GM12878 (cell line): ENCODE results near the gene NTSR1. TPM values are rescaled to one million over a fixed set of nuclear protein-coding genes. Genes with fewer than 3 reads are reported as not detected.

ENCODE experiments used
- ATAC-seq: fragments of 200-7000 bp; cut with Tn5 transposase; 3 replicates; pipeline ENCODE4 v1.9.1; 2020; ENCODE audit warnings: mild to moderate bottlenecking, moderate library complexity
- BruUV-seq: library from RNA; stranded (reverse); fragments of 400-500 nt; replicated peaks from 2 replicates; lab custom pipeline; 2021; lab: Mats Ljungman, UMichigan
- CTCF ChIA-PET: fragments of 300-600 bp; sonication (Branson Sonifier 250); formaldehyde crosslinking; extraction: SDS; loops from one replicate; lab custom pipeline; 2021; ENCODE audit warnings: inconsistent platforms; lab: Yijun Ruan, JAX
- POLR2A ChIA-PET: fragments of 350-600 bp; formaldehyde crosslinking; extraction: SDS; loops from one replicate; lab custom pipeline; 2021; ENCODE audit warnings: inconsistent platforms; lab: Charles Lee
- RAD21 ChIA-PET: fragments of 300-600 bp; sonication (Branson Sonifier 250); formaldehyde crosslinking; loops from one replicate; lab custom pipeline; 2023; ENCODE audit warnings: antibody characterized with exemption; ENCODE audit not compliant: unreplicated experiment; lab: Charles Lee
- SMC1A ChIA-PET: fragments of 300-600 bp; sonication (Branson Sonifier 250); formaldehyde crosslinking; loops from one replicate; lab custom pipeline; 2023; ENCODE audit not compliant: unreplicated experiment, uncharacterized antibody; lab: Charles Lee
- DNase-seq: peaks from one replicate; pipeline ENCODE4 v3.0.0-alpha.2; 2011; ENCODE audit warnings: low read depth, low spot score
- FAIRE-seq: peaks from 3 replicates; lab custom pipeline; 2011; peaks lifted over from hg19 to GRCh38; lab: Jason Lieb, UNC
- H2AFZ ChIP-seq: 2 replicates; pipeline ENCODE4 v1.6.0; 2011; ENCODE audit warnings: low read depth, low read length, control low read depth; ENCODE audit not compliant: control insufficient read depth
- H3K27ac ChIP-seq: 2 replicates; pipeline ENCODE4 v1.5.1; 2011; ENCODE audit warnings: control low read depth; ENCODE audit not compliant: control insufficient read depth, insufficient read depth
- H3K27me3 ChIP-seq, 2 experiments: replicated peaks in 1 of 2; 2 replicates each; pipeline versions ENCODE4 v1.6.0 to v1.6.1; 2011; ENCODE audit warnings: low read length in 1 of 2; ENCODE audit not compliant: control insufficient read depth in 2 of 2, insufficient read depth in 2 of 2
- H3K36me3 ChIP-seq, 2 experiments: 2 replicates each; pipeline ENCODE4 v1.5.1; 2011; ENCODE audit warnings: low read length in 1 of 2; ENCODE audit not compliant: control insufficient read depth in 2 of 2, insufficient read depth in 2 of 2
- H3K4me1 ChIP-seq: 2 replicates; pipeline ENCODE4 v1.6.1; 2011; ENCODE audit warnings: mild to moderate bottlenecking, low read length, moderate library complexity, mixed read lengths; ENCODE audit not compliant: control insufficient read depth, insufficient read depth
- H3K4me2 ChIP-seq: 2 replicates; pipeline ENCODE4 v1.6.0; 2011; ENCODE audit warnings: control low read depth; ENCODE audit not compliant: control insufficient read depth, insufficient read depth
- H3K4me3 ChIP-seq: fragments of 200-600 bp; sonication (generic); 2 replicates; pipeline ENCODE4 v1.5.1; 2016
- H3K79me2 ChIP-seq: 2 replicates; pipeline ENCODE4 v1.6.0; 2011; ENCODE audit warnings: low read length; ENCODE audit not compliant: control insufficient read depth, insufficient read depth
- H3K9ac ChIP-seq: 2 replicates; pipeline ENCODE4 v1.8.0; 2011; ENCODE audit warnings: low read length, control low read depth, mixed read lengths; ENCODE audit not compliant: control insufficient read depth, insufficient read depth
- H3K9me3 ChIP-seq: replicated peaks from 3 replicates; pipeline ENCODE4 v1.5.1; 2011; ENCODE audit warnings: mild to moderate bottlenecking, low read length; ENCODE audit not compliant: control insufficient read depth, insufficient read depth
- H4K20me1 ChIP-seq: 2 replicates; pipeline ENCODE4 v1.6.0; 2011; ENCODE audit not compliant: control insufficient read depth, insufficient read depth
- ATF2 ChIP-seq: IDR thresholded peaks from 2 replicates; pipeline ENCODE4 v1.6.1; 2012; ENCODE audit warnings: low read length, inconsistent platforms
- MTA3 ChIP-seq: IDR thresholded peaks from 2 replicates; pipeline ENCODE4 v1.6.1; 2012; ENCODE audit warnings: low read length, inconsistent platforms, borderline replicate concordance
- NFYA ChIP-seq: IDR thresholded peaks from 2 replicates; pipeline ENCODE4 v1.6.1; 2011; ENCODE audit warnings: low read depth, mild to moderate bottlenecking, low read length, improper control_type of control experiment, borderline replicate concordance
- ZBTB40 ChIP-seq: fragments of 450-650 bp; IDR thresholded peaks from 2 replicates; pipeline ENCODE4 v1.6.1; 2016; ENCODE audit warnings: mild to moderate bottlenecking, moderate library complexity, borderline replicate concordance
- WGBS: methylation state at CpG from one replicate; pipeline ENCODE4 v1.1.6; 2016; ENCODE audit warnings: low lambda C conversion rate; ENCODE audit not compliant: insufficient replicate concordance, insufficient coverage; ENCODE audit errors: missing lambda C conversion rate; 5-methylcytosine and 5-hydroxymethylcytosine counted together
- in situ Hi-C: fragments of 300-500 bp; cut with MboI; formaldehyde crosslinking; loops from 9 replicates; pipeline ENCODE4 v1.14.3; 2018; ENCODE audit warnings: mixed read lengths
- intact Hi-C: fragments of 100-400 bp; cut with micrococcal nuclease; formaldehyde crosslinking; loops from one replicate; pipeline ENCODE4 v1.14.2; 2022; ENCODE audit not compliant: unreplicated experiment
- polyA plus RNA-seq, 11 experiments: library from polyadenylated mRNA; depleted of rRNA in 4 of 11; unstranded in 6 of 11; stranded (reverse) in 5 of 11; fragments of >200 nt; fragmentation: Nextera tagmentation in 4 of 11; fragmentation: Illumina TruSeq in 1 of 11; extraction: Ambion mirVana in 4 of 11; extraction: Trizol in 1 of 11; gene quantifications; 1 replicate in 1 of 11; 2 replicates in 10 of 11; pipeline versions ENCODE4 v1.2.1 to v1.2.3, GENCODE V29; 2011 to 2016; ENCODE audit warnings: inconsistent platforms in 2 of 11, missing spikeins in 2 of 11, low read depth in 1 of 11
- total RNA-seq, 4 experiments: library from RNA; depleted of rRNA in 3 of 4; stranded (reverse); fragments of >200 nt in 3 of 4; fragmentation: Illumina TruSeq in 1 of 4; extraction: Trizol in 1 of 4; gene quantifications; 2 replicates each; pipeline versions ENCODE4 v1.2.1 to v1.2.3, GENCODE V29; 2013 to 2021

The NTSR1 gene
- total and polyA plus RNA-seq, 10 of the 15 experiments (the other 5 are each of a cell fraction or from before 2014, with no cell fraction given): not detected

GRCh38 chr20:62742979-62743776 lies 34.5 kb downstream of the NTSR1 start:
- H3K4me3 ChIP-seq: no peak overlapping the region
- POLR2A ChIA-PET: no interaction called here
- H2AFZ ChIP-seq: no peak overlapping the region
- no peak for FAIRE-seq
- no peaks in the 10 kb centered on the region for H3K79me2 ChIP-seq
- in situ Hi-C loops (no loop called here), intact Hi-C loops (no loop called here)
- ATAC-seq: no peak
- H3K27me3 ChIP-seq: peaks cover 0 to 5% of the 10 kb centered on the region in 2 experiments; a peak in 3 of 4 replicates
- no peak overlapping the region for H3K27ac ChIP-seq
- BruUV-seq: no TSS peak
- CTCF ChIA-PET: no interaction called here
- H3K36me3 ChIP-seq: no peaks in the 10 kb centered on the region
- DNase-seq: no peak
- H4K20me1 ChIP-seq: no peaks in the 10 kb centered on the region; the same call in 1 of the 2 replicates
- 69% methylated on average over 16 of the region's 21 CpGs for WGBS
- H3K4me2 ChIP-seq: no peak overlapping the region
- SMC1A ChIA-PET: no interaction called here
- TF ChIP-seq ATF2: no peak
- TF ChIP-seq NFYA: no peak
- TF ChIP-seq ZBTB40: no peak
- TF ChIP-seq MTA3: no peak
- H3K9me3 ChIP-seq: no peaks in the 10 kb centered on the region; the same call in 2 of the 3 replicates
- RAD21 ChIA-PET: no interaction called here
- H3K9ac ChIP-seq: no peak overlapping the region
- H3K4me1 ChIP-seq: peaks cover 22% of the 10 kb centered on the region
